Vagina (tissue), 2 donors: Measurements from ENCODE around the gene DOCK2.

ENCODE experiments used
- POLR2AphosphoS5 ChIP-seq, 2 donors: sonication (generic); formaldehyde crosslinking; IDR thresholded peaks; one replicate each; pipeline ENCODE4 v1.9.0; 2017; ENCODE audit warnings: antibody characterized with exemption in 2 of 2, mild to moderate bottlenecking in 2 of 2, low read depth in 1 of 2; ENCODE audit not compliant: insufficient read depth in 1 of 2
- TF ChIP-seq, protein P1 (sequence below), 3 experiments: fragments of 450-650 bp in 2 of 3; fragments of 200-600 bp in 1 of 3; sonication (generic) in 1 of 3; IDR thresholded peaks; one replicate each; pipeline ENCODE4 v1.5.1; 2017 to 2019; ENCODE audit warnings: antibody characterized with exemption in 3 of 3, mild to moderate bottlenecking in 2 of 3, moderate library complexity in 2 of 3

DNA sequence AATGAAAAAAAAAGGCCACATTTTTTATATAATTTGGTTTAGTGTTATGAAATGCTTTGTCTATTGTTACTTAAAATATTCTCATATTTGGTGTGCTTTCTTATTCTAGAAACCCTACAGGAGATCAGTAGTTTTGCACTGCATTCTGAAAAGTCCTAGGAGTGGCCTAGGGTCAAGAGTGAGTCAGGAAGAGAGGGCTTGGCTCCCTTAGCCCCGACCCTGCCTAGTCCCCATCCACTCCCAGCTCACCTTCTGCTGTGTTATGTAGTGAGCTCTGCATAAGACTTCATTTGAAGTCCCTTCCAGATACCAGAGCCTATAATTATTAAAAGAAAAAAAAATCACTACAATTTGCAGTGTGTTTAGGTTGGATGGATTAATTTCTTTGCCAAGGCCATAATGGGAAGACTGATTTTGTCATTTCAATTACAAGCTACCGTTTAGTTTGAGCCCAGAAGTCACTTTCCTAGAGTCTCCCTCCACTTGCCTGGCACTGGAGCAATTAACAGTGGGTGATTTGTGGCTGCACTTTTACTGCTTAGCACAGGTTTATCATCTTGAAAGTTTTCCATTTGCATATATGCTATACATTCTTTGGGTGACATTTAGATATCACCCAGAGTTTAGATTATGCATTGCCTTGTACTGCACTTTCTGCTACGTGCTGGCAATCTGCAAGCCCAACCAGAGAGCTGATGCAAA, 199.9 kb downstream of the DOCK2 start:
- TF ChIP-seq, protein P1, sequence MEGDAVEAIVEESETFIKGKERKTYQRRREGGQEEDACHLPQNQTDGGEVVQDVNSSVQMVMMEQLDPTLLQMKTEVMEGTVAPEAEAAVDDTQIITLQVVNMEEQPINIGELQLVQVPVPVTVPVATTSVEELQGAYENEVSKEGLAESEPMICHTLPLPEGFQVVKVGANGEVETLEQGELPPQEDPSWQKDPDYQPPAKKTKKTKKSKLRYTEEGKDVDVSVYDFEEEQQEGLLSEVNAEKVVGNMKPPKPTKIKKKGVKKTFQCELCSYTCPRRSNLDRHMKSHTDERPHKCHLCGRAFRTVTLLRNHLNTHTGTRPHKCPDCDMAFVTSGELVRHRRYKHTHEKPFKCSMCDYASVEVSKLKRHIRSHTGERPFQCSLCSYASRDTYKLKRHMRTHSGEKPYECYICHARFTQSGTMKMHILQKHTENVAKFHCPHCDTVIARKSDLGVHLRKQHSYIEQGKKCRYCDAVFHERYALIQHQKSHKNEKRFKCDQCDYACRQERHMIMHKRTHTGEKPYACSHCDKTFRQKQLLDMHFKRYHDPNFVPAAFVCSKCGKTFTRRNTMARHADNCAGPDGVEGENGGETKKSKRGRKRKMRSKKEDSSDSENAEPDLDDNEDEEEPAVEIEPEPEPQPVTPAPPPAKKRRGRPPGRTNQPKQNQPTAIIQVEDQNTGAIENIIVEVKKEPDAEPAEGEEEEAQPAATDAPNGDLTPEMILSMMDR (IDR thresholded peaks at IDR 0.05) = no peak
- TF ChIP-seq POLR2AphosphoS5 (IDR thresholded peaks at IDR 0.05; ENCODE audit: insufficient read depth in 1 of 2, low read depth in 1 of 2) = no peak
